KMS-11 (cell line): ENCODE results near the gene SLC11A2.

ENCODE experiments used
- H2AFZ ChIP-seq: fragments of 200-600 bp; sonication (generic); 2 replicates; pipeline ENCODE4 v1.6.1; 2016; ENCODE audit warnings: antibody characterized with exemption, mixed run types, low read depth
- H3K27ac ChIP-seq: fragments of 200-600 bp; sonication (generic); 2 replicates; pipeline ENCODE4 v1.6.1; 2016; ENCODE audit warnings: mild to moderate bottlenecking, mixed run types
- H3K27me3 ChIP-seq: fragments of 200-600 bp; sonication (generic); 2 replicates; pipeline ENCODE4 v1.6.1; 2017; ENCODE audit warnings: mild to moderate bottlenecking, low read depth, mixed run types, moderate library complexity; ENCODE audit not compliant: insufficient read depth
- H3K36me3 ChIP-seq: fragments of 200-600 bp; sonication (generic); 2 replicates; pipeline ENCODE4 v1.6.1; 2017; ENCODE audit warnings: mild to moderate bottlenecking, mixed run types; ENCODE audit not compliant: insufficient read depth
- H3K4me1 ChIP-seq: fragments of 200-600 bp; sonication (generic); 2 replicates; pipeline ENCODE4 v1.6.1; 2016; ENCODE audit warnings: mild to moderate bottlenecking, low read depth, mixed run types; ENCODE audit not compliant: poor library complexity, severe bottlenecking
- H3K4me2 ChIP-seq: fragments of 200-600 bp; sonication (generic); 2 replicates; pipeline ENCODE4 v1.7.0; 2016; ENCODE audit warnings: mild to moderate bottlenecking, mixed run types
- H3K4me3 ChIP-seq: fragments of 200-600 bp; sonication (generic); IDR thresholded peaks from 2 replicates; pipeline ENCODE4 v1.6.1; 2017; ENCODE audit warnings: low read depth, low read length, mixed read lengths; ENCODE audit not compliant: insufficient read depth
- H3K79me2 ChIP-seq: fragments of 200-600 bp; sonication (generic); 2 replicates; pipeline ENCODE4 v1.6.1; 2016; ENCODE audit warnings: low read depth, mixed run types; ENCODE audit not compliant: insufficient read depth
- H3K9ac ChIP-seq: fragments of 200-600 bp; sonication (generic); 2 replicates; pipeline ENCODE4 v1.6.1; 2016; ENCODE audit warnings: mild to moderate bottlenecking, mixed run types
- H4K20me1 ChIP-seq: fragments of 200-600 bp; sonication (generic); 2 replicates; pipeline ENCODE4 v1.6.1; 2016; ENCODE audit warnings: mild to moderate bottlenecking, mixed run types; ENCODE audit not compliant: insufficient read depth
- TF ChIP-seq, protein P1 (sequence below): fragments of 200-600 bp; sonication (generic); conservative IDR thresholded peaks from 2 replicates; pipeline ENCODE4 v1.6.1; 2017; ENCODE audit warnings: low read depth, mild to moderate bottlenecking, antibody characterized with exemption, low read length, moderate library complexity, mixed read lengths

SLC11A2 gene

GRCh38 chr12:51008329-51009055 lies 17.7 kb downstream of the SLC11A2 start:
- H3K9ac ChIP-seq, result no peak overlapping the region
- H2AFZ ChIP-seq, result no peak overlapping the region
- H4K20me1 ChIP-seq, result no peaks in the 10 kb centered on the region

DNA sequence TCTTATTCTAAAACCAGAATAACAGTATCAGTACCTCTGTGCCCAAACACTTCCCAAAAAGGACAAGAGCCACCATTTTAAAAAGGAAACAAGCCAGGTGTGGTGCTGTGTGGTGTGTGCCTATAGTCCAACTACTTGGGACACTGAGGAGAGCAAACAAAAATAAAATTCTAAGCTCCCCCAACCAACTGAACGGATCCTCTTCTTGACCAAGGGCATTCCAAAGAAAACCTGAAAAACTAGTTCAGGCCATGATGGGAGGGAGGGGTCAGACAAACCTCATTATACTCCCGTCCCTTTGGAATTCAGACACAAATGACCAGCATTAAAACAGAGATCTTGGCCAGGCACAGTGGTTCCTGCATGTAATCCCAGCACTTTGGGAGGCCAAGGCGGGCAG lies 20.5 kb downstream of the SLC11A2 start:
- Histone ChIP-seq H3K27me3 (no peaks in the 10 kb centered on the region), H3K9ac (no peak overlapping the region), H2AFZ (no peak overlapping the region), H3K4me2 (no peak overlapping the region), H3K4me1 (no peaks in the 10 kb centered on the region), H3K36me3 (no peaks in the 10 kb centered on the region), H3K27ac (no peak overlapping the region), H3K79me2 (no peaks in the 10 kb centered on the region), H3K4me3 (no peak overlapping the region), H4K20me1 (no peaks in the 10 kb centered on the region)
- TF ChIP-seq, protein P1, sequence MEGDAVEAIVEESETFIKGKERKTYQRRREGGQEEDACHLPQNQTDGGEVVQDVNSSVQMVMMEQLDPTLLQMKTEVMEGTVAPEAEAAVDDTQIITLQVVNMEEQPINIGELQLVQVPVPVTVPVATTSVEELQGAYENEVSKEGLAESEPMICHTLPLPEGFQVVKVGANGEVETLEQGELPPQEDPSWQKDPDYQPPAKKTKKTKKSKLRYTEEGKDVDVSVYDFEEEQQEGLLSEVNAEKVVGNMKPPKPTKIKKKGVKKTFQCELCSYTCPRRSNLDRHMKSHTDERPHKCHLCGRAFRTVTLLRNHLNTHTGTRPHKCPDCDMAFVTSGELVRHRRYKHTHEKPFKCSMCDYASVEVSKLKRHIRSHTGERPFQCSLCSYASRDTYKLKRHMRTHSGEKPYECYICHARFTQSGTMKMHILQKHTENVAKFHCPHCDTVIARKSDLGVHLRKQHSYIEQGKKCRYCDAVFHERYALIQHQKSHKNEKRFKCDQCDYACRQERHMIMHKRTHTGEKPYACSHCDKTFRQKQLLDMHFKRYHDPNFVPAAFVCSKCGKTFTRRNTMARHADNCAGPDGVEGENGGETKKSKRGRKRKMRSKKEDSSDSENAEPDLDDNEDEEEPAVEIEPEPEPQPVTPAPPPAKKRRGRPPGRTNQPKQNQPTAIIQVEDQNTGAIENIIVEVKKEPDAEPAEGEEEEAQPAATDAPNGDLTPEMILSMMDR, result no peak

More at GRCh38 chr12:51008329-51009055, 17.7 kb downstream of the SLC11A2 start:
- TF ChIP-seq, protein P1, result no peak
- Histone ChIP-seq H3K4me3 (no peak overlapping the region), H3K27ac (no peak overlapping the region), H3K4me1 (no peaks in the 10 kb centered on the region), H3K4me2 (no peak overlapping the region), H3K27me3 (no peaks in the 10 kb centered on the region), H3K79me2 (no peaks in the 10 kb centered on the region; the same call in 1 of the 2 replicates), H3K36me3 (no peaks in the 10 kb centered on the region)

- H2AFZ ChIP-seq, result no peak overlapping the region
- no peak overlapping the region for H3K4me3 ChIP-seq
- TF ChIP-seq, protein P1, result no peak
- no peaks in the 10 kb centered on the region for H3K79me2 ChIP-seq
- H4K20me1 ChIP-seq, result no peaks in the 10 kb centered on the region
- H3K27me3 ChIP-seq, result no peaks in the 10 kb centered on the region
- H3K27ac ChIP-seq, result no peak overlapping the region
- no peak overlapping the region for H3K4me2 ChIP-seq
- H3K36me3 ChIP-seq, result no peaks in the 10 kb centered on the region
- no peak overlapping the region for H3K9ac ChIP-seq
- H3K4me1 ChIP-seq, result no peaks in the 10 kb centered on the region
These were observed 21.2 kb downstream of the SLC11A2 start for GRCh38 chr12:51005030-51005429.

- no peaks in the 10 kb centered on the region for H3K27me3 ChIP-seq
- no peak overlapping the region for H2AFZ ChIP-seq
- H3K79me2 ChIP-seq, result no peaks in the 10 kb centered on the region
- H3K4me2 ChIP-seq, result no peak overlapping the region
- H3K27ac ChIP-seq, result no peak overlapping the region
- H3K4me3 ChIP-seq, result no peak overlapping the region
- no peaks in the 10 kb centered on the region for H4K20me1 ChIP-seq
- TF ChIP-seq, protein P1, result no peak
- H3K4me1 ChIP-seq, result no peaks in the 10 kb centered on the region
- H3K36me3 ChIP-seq, result no peaks in the 10 kb centered on the region
- no peak overlapping the region for H3K9ac ChIP-seq
These were observed 21.7 kb downstream of the SLC11A2 start for GRCh38 chr12:51004504-51004903.
